Activated T-cell treated with anti-CD3 and anti-CD28 coated beads for 48 hours (primary cell): ENCODE data around the gene ZDHHC3.

ENCODE experiments used
- DNase-seq: peaks from one replicate; pipeline ENCODE4 v3.0.0-alpha.2; 2020; ENCODE audit warnings: low read depth

Gene ZDHHC3

DNA sequence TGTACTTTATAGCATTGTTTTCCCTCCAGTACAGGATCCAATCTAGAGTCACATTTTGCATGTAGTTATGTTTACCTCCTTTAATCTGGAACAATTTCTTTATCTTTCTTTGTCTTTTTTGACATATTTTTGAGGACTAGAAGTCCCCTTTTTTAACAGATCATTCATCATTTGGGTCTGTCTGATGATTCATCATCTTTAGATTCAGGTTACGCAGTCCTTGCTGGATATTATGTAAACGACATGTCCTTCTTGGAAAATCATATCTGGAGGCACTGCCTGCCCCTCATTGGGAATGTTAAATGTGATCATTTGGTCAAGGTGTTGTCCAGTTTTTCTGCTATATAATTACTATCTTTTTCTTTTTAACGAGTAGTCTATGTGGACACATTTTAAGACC, 83.3 kb downstream of the ZDHHC3 start:
- no peak for DNase-seq

- no peak for DNase-seq
Observed at GRCh38 chr3:44890852-44891251, 85.1 kb downstream of the ZDHHC3 start.

- DNase-seq = no peak
Observed at GRCh38 chr3:44890258-44890657, 85.7 kb downstream of the ZDHHC3 start.

DNA sequence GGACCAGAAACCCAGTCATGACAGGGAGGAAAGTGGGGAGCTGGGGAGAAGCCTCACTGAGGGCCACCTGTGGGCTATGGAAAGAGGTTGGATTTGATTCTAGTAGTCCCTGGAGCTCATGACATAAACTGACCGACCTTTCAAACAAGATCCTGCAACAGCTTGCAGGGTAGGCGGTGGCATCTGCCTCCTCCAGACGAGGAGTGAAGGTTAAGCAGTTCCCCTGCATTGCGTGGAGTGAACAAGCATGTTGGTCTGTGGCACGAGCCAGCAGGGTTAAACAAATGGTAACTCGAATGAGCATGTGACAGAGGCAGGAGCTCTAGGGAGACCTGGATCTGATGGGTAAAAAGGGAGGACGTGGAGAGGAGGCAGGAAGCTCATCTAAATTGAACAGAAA, 88.9 kb downstream of the ZDHHC3 start:
- DNase-seq = no peak

DNA sequence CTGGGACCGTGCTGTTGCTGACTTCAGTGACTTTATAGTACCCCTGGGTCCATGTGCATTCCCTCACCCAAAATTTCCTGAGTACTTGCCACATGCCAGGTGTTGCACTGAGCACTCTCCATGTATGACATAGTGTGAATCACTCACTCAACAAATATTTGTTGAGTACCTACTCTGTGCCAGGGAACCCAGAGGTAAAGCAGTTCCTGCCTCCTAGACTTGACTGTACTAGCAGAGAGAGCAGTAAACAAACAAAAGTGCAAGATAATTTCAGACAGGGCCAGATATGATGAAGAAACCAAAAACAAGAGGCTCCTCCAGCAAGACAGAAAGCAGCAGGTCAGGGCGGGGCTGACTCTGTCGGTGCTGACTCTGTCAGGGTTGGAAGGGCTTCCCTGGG, 89.4 kb downstream of the ZDHHC3 start:
- DNase-seq = no peak

GRCh38 chr3:44885618-44886017, 90.4 kb downstream of the ZDHHC3 start:
- DNase-seq = no peak

DNA sequence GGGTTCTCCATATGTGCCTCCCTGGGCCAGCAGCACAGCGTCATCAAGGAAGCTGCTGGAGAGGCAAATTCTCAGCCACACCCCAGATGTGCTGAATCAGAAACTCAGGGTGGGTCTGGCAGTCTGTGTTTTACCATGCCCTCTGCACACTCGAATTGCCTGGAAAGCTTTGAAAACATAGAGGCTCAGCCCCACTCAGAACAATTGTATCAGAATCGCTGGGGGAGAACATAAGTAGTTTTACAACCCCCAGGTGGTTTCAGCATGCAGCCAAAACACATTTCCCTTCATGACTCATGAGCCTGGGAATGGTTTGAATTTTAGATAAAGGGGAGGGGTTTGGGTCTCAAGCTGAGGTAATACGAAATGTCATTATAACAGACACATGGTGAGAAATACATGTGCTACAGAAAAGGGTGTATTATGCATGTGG, 92.0 kb downstream of the ZDHHC3 start:
- no peak for DNase-seq

DNA sequence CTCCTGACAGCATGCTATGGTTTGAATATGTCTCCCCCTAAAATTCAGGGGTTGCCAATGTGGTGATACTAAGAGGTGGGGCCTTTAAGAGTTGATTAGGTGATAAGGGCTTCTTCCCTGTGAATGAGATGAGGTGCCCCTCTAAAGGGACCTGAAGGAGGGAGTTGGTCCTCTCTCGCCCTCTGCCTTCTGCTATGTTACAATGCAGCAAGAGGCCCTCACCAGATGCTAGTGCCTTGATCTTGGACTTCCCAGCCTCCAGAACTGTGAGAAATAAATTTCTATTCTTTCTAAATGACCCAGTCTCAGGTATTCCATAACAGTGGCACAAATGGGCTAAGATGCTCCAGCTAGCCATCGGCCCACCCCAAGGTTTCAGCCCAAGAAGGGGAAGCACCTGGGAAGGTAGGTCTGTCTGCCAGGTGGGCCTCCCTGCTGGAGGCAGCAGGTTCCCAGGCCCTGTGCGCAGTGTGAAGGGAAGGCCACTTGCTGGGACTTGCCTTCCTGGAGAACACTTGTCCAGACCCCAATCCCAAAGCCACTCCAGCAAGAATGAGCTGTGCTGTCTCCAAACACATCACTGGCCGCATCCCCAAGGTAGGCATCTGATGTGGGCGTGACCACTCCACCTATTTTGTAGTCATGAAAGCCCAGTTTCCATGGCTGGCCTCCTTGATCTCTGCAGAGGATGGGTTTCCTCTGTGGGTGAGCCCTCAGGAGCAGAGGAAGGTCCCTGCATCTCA, 92.6 kb downstream of the ZDHHC3 start:
- DNase-seq = no peak

GRCh38 chr3:44880284-44880683, 95.7 kb downstream of the ZDHHC3 start:
- DNase-seq = no peak

- no peak for DNase-seq
Observed at GRCh38 chr3:44877333-44877732, 98.6 kb downstream of the ZDHHC3 start.

DNA sequence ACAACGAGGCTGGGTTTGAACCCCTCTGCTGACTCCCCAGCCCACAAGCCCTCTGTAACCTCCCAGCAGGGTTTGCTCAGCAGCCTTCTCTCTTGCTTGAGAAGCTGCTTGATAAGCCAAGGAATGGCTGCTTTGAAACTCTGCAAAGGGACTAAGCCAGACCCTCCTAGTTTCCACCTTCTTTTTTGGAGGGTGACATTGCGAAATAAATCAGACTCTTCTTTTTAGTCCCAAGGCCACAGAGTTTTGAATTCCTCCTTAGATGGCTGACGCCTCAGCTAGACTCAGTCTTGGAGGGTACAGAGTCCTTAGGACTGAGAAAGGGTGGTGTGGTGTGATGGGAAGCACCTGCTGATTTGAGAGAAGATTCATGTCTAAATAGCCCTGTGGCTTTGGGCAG, 100.4 kb downstream of the ZDHHC3 start:
- DNase-seq = no peak
